Measurements from ENCODE around the gene ARHGAP35. TPM values are rescaled to one million over a fixed set of nuclear protein-coding genes. Genes with fewer than 3 reads are reported as not detected.

ARHGAP35 gene
- total RNA-seq, 1 donor from 2014 or later: 86.0 TPM

- Mint-ChIP-seq H3K4me3 (ENCODE audit: low read depth) (peak overlapping the region; percentile 79), H3K27ac (peak overlapping the region; percentile 98), H3K36me3 (ENCODE audit: insufficient read depth) (no peaks in the 10 kb centered on the region), H3K27me3 (no peaks in the 10 kb centered on the region), H3K4me1 (ENCODE audit: low read depth) (peaks cover 16% of the 10 kb centered on the region), H3K9me3 (ENCODE audit: low read depth) (no peaks in the 10 kb centered on the region)
- DNase-seq (ENCODE audit: low spot score, unreplicated experiment): peak; percentile 91
- no peak for TF ChIP-seq CTCF (IDR thresholded peaks at IDR 0.05; ENCODE audit: unreplicated experiment)
These were observed 512 bp upstream of the ARHGAP35 start for GRCh38 chr19:46860125-46860845.

DNA sequence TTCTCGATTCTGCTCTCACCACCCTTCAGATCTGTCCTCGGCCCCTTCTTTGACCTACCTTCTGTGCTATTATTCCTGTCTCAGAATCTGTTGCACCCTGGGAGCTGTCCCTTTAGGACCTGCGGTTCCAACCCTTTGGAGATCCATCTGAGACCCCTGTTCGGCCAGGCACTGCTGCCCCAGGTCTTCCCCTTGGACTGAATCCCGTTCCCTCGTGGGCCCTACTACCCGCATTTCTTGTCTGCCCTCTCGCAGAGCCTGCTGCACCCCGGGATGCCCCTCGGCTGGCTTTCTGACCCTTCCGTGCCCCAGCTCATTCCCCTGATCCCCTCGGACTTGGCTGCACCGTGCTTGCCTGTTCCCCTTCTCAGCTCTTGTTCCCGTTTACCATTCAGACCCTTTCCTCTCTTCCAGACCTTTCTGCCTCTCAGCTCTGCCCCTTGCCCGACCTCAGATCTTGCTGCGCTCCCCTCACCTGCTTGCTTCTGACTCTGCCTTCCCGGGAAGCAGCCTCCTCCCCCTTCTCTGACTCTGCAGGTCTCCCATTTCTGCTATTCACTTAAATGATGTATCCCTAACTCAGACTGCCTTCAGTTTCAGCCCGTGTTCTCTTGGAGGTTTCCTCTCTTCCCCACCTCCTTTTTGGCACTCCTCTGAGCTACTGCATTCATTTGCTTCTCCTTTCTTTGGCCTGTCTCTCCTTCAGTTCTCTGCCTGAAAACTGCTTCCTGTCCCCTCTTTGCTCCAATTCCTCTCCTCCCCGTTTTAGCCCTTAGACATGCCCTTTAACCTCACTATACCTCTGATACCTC, 1.1 kb downstream of the ARHGAP35 start:
- no peaks in the 10 kb centered on the region for H3K9me3 Mint-ChIP-seq (ENCODE audit: low read depth)
- H3K4me3 Mint-ChIP-seq (ENCODE audit: low read depth): no peak overlapping the region
- no peak for DNase-seq (ENCODE audit: low spot score, unreplicated experiment)
- H3K4me1 Mint-ChIP-seq (ENCODE audit: low read depth): peaks cover 18% of the 10 kb centered on the region
- H3K36me3 Mint-ChIP-seq (ENCODE audit: insufficient read depth): peaks cover 4% of the 10 kb centered on the region
- no peaks in the 10 kb centered on the region for H3K27me3 Mint-ChIP-seq
- TF ChIP-seq CTCF (IDR thresholded peaks at IDR 0.05; ENCODE audit: unreplicated experiment): no peak
- no peak overlapping the region for H3K27ac Mint-ChIP-seq

DNA sequence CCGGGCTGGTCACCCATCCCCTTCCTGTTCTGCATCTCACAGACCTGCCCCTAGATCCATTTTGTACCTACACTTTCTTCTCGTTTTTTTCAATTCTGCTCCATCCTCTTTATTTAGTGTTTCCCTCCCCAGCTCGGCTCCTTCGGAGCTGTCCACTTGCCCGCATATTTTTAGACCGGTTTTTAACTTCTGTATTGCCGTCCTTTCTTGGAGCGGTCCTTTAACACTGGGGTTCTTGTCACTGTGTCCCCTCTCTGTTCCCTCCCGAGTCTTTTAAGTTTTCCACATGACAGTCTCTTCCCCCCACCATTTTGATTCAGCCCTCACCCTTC, 1.7 kb downstream of the ARHGAP35 start:
- no peaks in the 10 kb centered on the region for H3K9me3 Mint-ChIP-seq (ENCODE audit: low read depth)
- no peak overlapping the region for H3K4me3 Mint-ChIP-seq (ENCODE audit: low read depth)
- DNase-seq (ENCODE audit: low spot score, unreplicated experiment): no peak
- H3K36me3 Mint-ChIP-seq (ENCODE audit: insufficient read depth): peaks cover 4% of the 10 kb centered on the region
- no peaks in the 10 kb centered on the region for H3K27me3 Mint-ChIP-seq
- no peak overlapping the region for H3K27ac Mint-ChIP-seq
- no peak for TF ChIP-seq CTCF (IDR thresholded peaks at IDR 0.05; ENCODE audit: unreplicated experiment)
- peaks cover 22% of the 10 kb centered on the region for H3K4me1 Mint-ChIP-seq (ENCODE audit: low read depth)

GRCh38 chr19:46862974-46863632, 2.3 kb downstream of the ARHGAP35 start:
- peaks cover 25% of the 10 kb centered on the region for H3K4me1 Mint-ChIP-seq (ENCODE audit: low read depth)
- no peak for TF ChIP-seq CTCF (IDR thresholded peaks at IDR 0.05; ENCODE audit: unreplicated experiment)
- H3K36me3 Mint-ChIP-seq (ENCODE audit: insufficient read depth): peaks cover 4% of the 10 kb centered on the region
- H3K4me3 Mint-ChIP-seq (ENCODE audit: low read depth): no peak overlapping the region
- no peak overlapping the region for H3K27ac Mint-ChIP-seq
- no peaks in the 10 kb centered on the region for H3K9me3 Mint-ChIP-seq (ENCODE audit: low read depth)
- no peak for DNase-seq (ENCODE audit: low spot score, unreplicated experiment)
- no peaks in the 10 kb centered on the region for H3K27me3 Mint-ChIP-seq

Measured in progenitor cell of endocrine pancreas (in vitro differentiated cells).